Neural crest cell (in vitro differentiated cells): ENCODE data around the gene UPK3BL2. TPM values are rescaled to one million over a fixed set of nuclear protein-coding genes. Genes with fewer than 3 reads are reported as not detected.
"Not testable (repeated sequence)": the region's sequence is repeated elsewhere in the genome, so short reads cannot be mapped to it uniquely, and the experiment has no call there.

ENCODE experiments used
- DNase-seq: peaks from one replicate; pipeline ENCODE4 v3.0.0; 2021; ENCODE audit warnings: low read depth, mixed read lengths, low spot score
- H3K27ac Mint-ChIP-seq: one replicate; pipeline ENCODE4 v1.8.0; 2021; ENCODE audit warnings: mild to moderate bottlenecking, mixed read lengths; ENCODE audit not compliant: unreplicated experiment
- H3K27me3 Mint-ChIP-seq: 2 replicates; pipeline ENCODE4 v1.8.0; 2021; ENCODE audit warnings: low read depth, mild to moderate bottlenecking, mixed read lengths
- H3K36me3 Mint-ChIP-seq: 2 replicates; pipeline ENCODE4 v1.8.0; 2021; ENCODE audit warnings: low read depth, mild to moderate bottlenecking, mixed read lengths
- H3K4me1 Mint-ChIP-seq: 2 replicates; pipeline ENCODE4 v1.8.0; 2021; ENCODE audit warnings: mixed read lengths
- H3K4me3 Mint-ChIP-seq: one replicate; pipeline ENCODE4 v1.8.0; 2021; ENCODE audit warnings: mild to moderate bottlenecking, mixed read lengths
- H3K9me3 Mint-ChIP-seq: 2 replicates; pipeline ENCODE4 v1.8.0; 2021; ENCODE audit warnings: mixed read lengths
- long read RNA-seq: library from polyadenylated mRNA; unstranded; transcript quantifications from one replicate; pipeline ENCODE4 v2.0.0, GENCODE V29; 2020
- total RNA-seq: library from RNA; stranded (reverse); gene quantifications from 2 replicates; pipeline ENCODE4 v1.2.1, GENCODE V29; 2021

UPK3BL2 gene
- total RNA-seq, result 6.7 and 8.6 TPM in 2 replicates
- long read RNA-seq, result 0 reads

DNA sequence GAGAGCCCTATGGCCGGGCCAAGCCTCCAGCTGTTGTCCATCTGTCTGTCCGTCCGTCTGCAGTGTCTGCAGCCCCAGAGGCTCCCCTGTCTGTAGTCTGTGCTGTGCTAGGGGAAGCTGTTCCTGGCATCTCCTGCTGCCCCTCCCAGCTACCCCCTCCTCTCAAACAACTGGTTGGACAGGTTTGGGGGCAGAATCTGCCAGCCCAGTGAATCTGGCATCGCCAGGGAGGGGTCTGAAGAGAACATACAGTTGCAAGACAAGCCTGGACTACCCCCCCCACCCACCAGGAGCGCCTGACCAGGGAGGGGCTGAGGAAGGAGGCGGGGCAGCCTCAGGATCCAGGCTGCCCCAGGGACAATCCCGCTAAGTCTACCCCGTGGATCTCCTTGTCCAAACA, at the start of gene UPK3BL2:
UPK3BL2 (minus strand) TSS at position 101 of the 400 bp plus-strand sequence; CDS start at position 41, 60 bp downstream.
- not testable (repeated sequence) for H3K4me1 Mint-ChIP-seq, H3K27me3 Mint-ChIP-seq, H3K9me3 Mint-ChIP-seq, H3K27ac Mint-ChIP-seq, H3K36me3 Mint-ChIP-seq, H3K4me3 Mint-ChIP-seq, DNase-seq

- H3K4me1 Mint-ChIP-seq, H3K9me3 Mint-ChIP-seq, DNase-seq, H3K27me3 Mint-ChIP-seq, H3K4me3 Mint-ChIP-seq, H3K36me3 Mint-ChIP-seq, H3K27ac Mint-ChIP-seq: not testable (repeated sequence)
Measured at GRCh38 chr7:102592477-102593019, 49.1 kb upstream of the UPK3BL2 start.

- not testable (repeated sequence) for DNase-seq, H3K36me3 Mint-ChIP-seq, H3K4me1 Mint-ChIP-seq, H3K27me3 Mint-ChIP-seq, H3K4me3 Mint-ChIP-seq, H3K27ac Mint-ChIP-seq, H3K9me3 Mint-ChIP-seq
Measured at GRCh38 chr7:102589857-102590256, 46.4 kb upstream of the UPK3BL2 start.

- H3K27me3 Mint-ChIP-seq, H3K27ac Mint-ChIP-seq, DNase-seq, H3K4me1 Mint-ChIP-seq, H3K36me3 Mint-ChIP-seq, H3K9me3 Mint-ChIP-seq, H3K4me3 Mint-ChIP-seq: not testable (repeated sequence)
Measured at GRCh38 chr7:102583495-102583894, 40.0 kb upstream of the UPK3BL2 start.

DNA sequence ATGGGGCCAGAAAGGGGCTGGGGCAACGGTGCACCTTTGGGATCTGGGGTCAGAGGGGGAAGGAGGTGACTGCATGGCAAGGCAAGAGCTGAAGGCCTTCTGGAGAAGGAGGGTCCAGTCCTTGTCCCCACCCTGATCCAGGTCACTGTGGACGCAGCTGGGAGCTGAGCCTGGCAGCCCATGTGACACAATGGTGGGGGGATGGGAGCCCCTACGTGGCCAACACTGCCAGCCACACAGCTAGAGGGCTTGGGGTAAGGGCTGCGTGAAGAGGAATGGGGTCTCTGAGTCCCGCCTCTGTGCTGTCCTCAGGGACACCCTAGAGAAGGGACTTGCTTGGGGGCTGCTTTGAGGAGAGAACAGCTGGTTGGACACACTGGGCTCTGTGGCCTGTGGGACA, 38.2 kb upstream of the UPK3BL2 start:
- H3K27ac Mint-ChIP-seq, H3K4me3 Mint-ChIP-seq, H3K27me3 Mint-ChIP-seq, H3K9me3 Mint-ChIP-seq, H3K4me1 Mint-ChIP-seq, H3K36me3 Mint-ChIP-seq, DNase-seq: not testable (repeated sequence)

- not testable (repeated sequence) for DNase-seq, H3K4me3 Mint-ChIP-seq, H3K27ac Mint-ChIP-seq, H3K36me3 Mint-ChIP-seq, H3K4me1 Mint-ChIP-seq, H3K27me3 Mint-ChIP-seq, H3K9me3 Mint-ChIP-seq
Measured at GRCh38 chr7:102578486-102578885, 35.0 kb upstream of the UPK3BL2 start.

DNA sequence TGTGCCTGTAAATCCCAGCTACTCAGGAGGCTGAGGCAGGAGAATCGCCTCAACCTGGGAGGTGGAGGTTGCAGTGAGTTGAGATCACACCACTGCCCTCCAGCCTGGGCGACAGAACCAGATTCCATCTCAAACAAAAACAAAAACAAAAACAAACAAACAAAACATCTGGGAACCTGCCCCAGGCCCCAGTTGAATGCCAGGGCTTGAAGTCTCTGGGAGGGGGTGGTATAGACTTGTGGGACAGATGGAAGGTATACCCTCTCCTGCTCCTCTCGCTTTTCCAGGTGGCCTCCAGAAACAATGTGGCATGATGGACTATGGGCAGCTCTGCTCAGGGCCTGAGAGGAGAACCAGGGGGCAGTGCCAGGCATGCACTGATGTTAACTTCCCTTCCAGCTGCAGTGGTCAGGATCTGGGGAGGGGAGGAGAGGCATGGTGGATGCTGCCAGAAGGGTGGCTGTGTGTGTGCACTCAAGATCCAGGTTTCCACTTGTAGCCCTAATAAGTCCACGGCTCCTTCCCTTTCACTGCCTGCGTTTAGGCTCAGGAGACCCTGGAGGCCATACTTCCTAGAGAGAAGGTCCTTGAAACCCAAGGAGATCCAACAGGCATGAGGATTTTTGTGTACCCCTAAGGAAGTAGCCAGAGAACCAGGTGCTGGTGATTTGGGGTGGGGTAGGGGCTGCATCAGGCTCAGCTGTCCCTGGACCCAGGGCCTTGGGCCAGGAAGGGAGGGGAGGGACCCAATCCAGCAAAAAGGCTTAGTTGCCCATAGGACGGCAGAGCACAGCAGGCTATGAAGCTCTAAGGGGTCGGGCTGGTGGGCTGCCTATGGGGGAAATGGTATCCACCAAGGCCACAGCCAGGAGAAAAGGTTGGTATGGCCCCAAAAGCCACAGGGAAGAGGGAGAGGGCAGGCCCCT, 34.1 kb upstream of the UPK3BL2 start:
- not testable (repeated sequence) for DNase-seq

DNA sequence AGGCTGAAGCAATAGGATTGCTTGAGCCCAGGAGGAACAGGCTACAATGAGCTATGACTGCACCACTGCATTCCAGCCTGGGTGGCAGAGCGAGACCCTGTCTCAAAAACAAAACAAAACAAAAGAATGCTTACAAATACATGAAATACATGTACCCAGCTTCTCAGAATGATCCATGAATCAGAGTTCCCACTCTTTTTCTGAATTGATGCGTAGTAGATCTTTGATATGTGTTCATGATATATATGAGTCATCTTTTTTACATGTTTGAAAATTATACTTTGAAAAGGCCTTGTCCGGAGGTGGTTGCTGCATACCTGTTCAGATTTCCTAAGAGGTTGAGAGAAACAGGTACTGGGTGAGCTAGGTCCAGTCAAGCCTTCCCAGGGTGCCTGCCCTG, 32.9 kb upstream of the UPK3BL2 start:
- not testable (repeated sequence) for H3K27me3 Mint-ChIP-seq, H3K4me1 Mint-ChIP-seq, H3K36me3 Mint-ChIP-seq, DNase-seq, H3K9me3 Mint-ChIP-seq, H3K4me3 Mint-ChIP-seq, H3K27ac Mint-ChIP-seq

More for the DNA sequence above, 34.1 kb upstream of the UPK3BL2 start:
- not testable (repeated sequence) for H3K4me3 Mint-ChIP-seq, H3K9me3 Mint-ChIP-seq, H3K4me1 Mint-ChIP-seq, H3K27ac Mint-ChIP-seq, H3K27me3 Mint-ChIP-seq, H3K36me3 Mint-ChIP-seq

DNA sequence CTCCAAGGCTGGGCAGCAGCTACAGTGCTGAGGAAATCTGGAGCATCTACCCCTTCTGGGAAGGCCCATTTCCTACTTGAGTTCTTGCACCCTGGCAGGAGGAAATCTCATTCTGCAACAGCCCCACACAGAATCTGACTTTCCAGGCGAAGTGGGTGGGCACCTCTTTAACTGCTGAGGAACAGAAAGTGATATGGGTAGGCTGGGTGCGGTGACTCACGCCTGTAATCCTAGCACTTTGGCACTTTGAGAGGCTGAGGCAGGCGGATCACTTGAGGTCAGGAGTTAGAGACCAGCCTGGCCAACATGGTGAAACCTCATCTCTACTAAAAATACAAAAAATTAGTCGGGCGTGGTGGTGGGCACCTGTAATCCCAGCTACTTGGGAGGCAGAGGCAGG, 31.1 kb upstream of the UPK3BL2 start:
- not testable (repeated sequence) for H3K27ac Mint-ChIP-seq, H3K4me3 Mint-ChIP-seq, H3K36me3 Mint-ChIP-seq, H3K4me1 Mint-ChIP-seq, DNase-seq, H3K9me3 Mint-ChIP-seq, H3K27me3 Mint-ChIP-seq
